GM12874 (cell line): ENCODE measurements around the gene FCHSD2.

Experiments used
- CTCF ChIP-seq: IDR thresholded peaks from 2 replicates; pipeline ENCODE4 v1.5.1; 2011; ENCODE audit warnings: low read depth, mild to moderate bottlenecking, control low read depth, low read length, moderate library complexity; ENCODE audit not compliant: insufficient read depth

Gene FCHSD2

DNA sequence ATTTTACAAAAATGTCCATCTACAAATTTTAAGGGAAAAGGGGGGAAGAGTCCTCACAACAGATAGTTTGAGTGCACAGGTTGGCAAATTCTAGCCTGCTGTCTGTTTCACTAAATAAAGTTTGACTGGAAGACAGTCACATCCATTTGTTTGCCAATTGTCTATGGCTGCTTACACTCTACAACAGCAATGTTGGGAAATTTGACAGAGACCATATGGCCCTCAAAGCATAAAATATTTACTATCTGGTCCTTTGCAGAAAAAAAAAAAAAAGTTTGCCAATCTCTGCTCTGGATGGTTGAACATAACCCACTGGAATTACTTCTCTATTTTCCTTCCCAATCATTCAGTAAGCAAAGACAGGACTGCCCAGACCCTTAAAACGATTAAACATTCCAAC is 88.2 kb downstream of the FCHSD2 start:
- no peak for TF ChIP-seq CTCF

GRCh38 chr11:73048446-73048845 is 93.7 kb downstream of the FCHSD2 start:
- TF ChIP-seq CTCF, result no peak

GRCh38 chr11:73047773-73048371 is 94.2 kb downstream of the FCHSD2 start:
- TF ChIP-seq CTCF, result no peak

DNA sequence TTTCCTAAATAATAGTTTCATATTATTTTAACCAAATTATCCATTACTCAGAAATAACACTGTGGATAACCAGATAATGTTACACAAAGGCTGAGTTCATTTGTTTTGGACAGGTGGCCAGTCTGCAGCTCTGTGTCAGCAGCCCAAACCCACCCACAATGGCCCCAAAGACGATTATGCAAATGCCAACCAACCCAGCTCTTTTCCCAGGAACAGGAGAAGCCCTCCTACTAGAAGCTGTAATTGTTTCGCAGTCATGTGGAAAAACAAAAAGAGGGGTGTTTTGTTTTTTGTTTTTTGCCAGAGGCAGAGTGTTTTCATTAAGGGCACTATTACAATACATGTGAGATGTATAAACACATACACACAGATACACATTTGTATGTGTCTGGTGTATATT is 102.1 kb downstream of the FCHSD2 start:
- TF ChIP-seq CTCF, result no peak

GRCh38 chr11:73034777-73035176 is 107.3 kb downstream of the FCHSD2 start:
- TF ChIP-seq CTCF, result no peak

- TF ChIP-seq CTCF, result no peak
Observed at GRCh38 chr11:73034331-73034730, 107.8 kb downstream of the FCHSD2 start.

- no peak for TF ChIP-seq CTCF
Observed at GRCh38 chr11:73030130-73030529, 112.0 kb downstream of the FCHSD2 start.

GRCh38 chr11:73029403-73029802 is 112.7 kb downstream of the FCHSD2 start:
- no peak for TF ChIP-seq CTCF
